Neural progenitor cell (in vitro differentiated cells): ENCODE data around the gene MSRB1. TPM values are rescaled to one million over a fixed set of nuclear protein-coding genes. Genes with fewer than 3 reads are reported as not detected.

Experiments
- DNase-seq: peaks from one replicate; pipeline ENCODE4 v3.0.0-alpha.2; 2016; ENCODE audit warnings: low spot score
- H2AFZ ChIP-seq: fragments of 200-600 bp; sonication (generic); replicated peaks from 2 replicates; pipeline ENCODE4 v1.6.1; 2016; ENCODE audit warnings: antibody characterized with exemption
- H3F3A ChIP-seq: fragments of 200-600 bp; sonication (generic); 2 replicates; pipeline ENCODE4 v1.6.1; 2016; ENCODE audit warnings: antibody characterized with exemption, low read depth
- H3K27ac ChIP-seq: fragments of 200-600 bp; sonication (generic); 2 replicates; pipeline ENCODE4 v1.5.1; 2016; ENCODE audit warnings: mild to moderate bottlenecking
- H3K27me3 ChIP-seq: fragments of 200-600 bp; sonication (generic); 2 replicates; pipeline ENCODE4 v1.6.1; 2016; ENCODE audit warnings: mild to moderate bottlenecking, moderate library complexity
- H3K36me3 ChIP-seq: fragments of 200-600 bp; sonication (generic); 2 replicates; pipeline ENCODE4 v1.5.1; 2016
- H3K4me1 ChIP-seq: fragments of 200-600 bp; sonication (generic); 2 replicates; pipeline ENCODE4 v1.6.1; 2016; ENCODE audit warnings: mixed run types
- H3K4me2 ChIP-seq: fragments of 200-600 bp; sonication (generic); 2 replicates; pipeline ENCODE4 v1.6.1; 2016
- H3K4me3 ChIP-seq: fragments of 200-600 bp; sonication (generic); 2 replicates; pipeline ENCODE4 v1.5.1; 2016
- H3K79me2 ChIP-seq: fragments of 200-600 bp; sonication (generic); 2 replicates; pipeline ENCODE4 v1.6.1; 2016; ENCODE audit warnings: low read depth
- H3K9ac ChIP-seq: fragments of 200-600 bp; sonication (generic); 2 replicates; pipeline ENCODE4 v1.6.1; 2016
- H3K9me3 ChIP-seq: fragments of 200-600 bp; sonication (generic); 2 replicates; pipeline ENCODE4 v1.5.1; 2016; ENCODE audit warnings: low read depth
- H4K20me1 ChIP-seq: fragments of 200-600 bp; sonication (generic); 2 replicates; pipeline ENCODE4 v1.6.1; 2016; ENCODE audit warnings: low read depth
- H3K27ac Mint-ChIP-seq: 3 replicates; pipeline ENCODE4 v1.8.0; 2021; ENCODE audit warnings: mixed read lengths
- H3K27me3 Mint-ChIP-seq: 2 replicates; pipeline ENCODE4 v1.8.0; 2022; ENCODE audit warnings: low read depth, mild to moderate bottlenecking, inconsistent platforms, moderate library complexity, mixed read lengths; ENCODE audit not compliant: insufficient read depth
- H3K36me3 Mint-ChIP-seq: 3 replicates; pipeline ENCODE4 v1.8.0; 2021; ENCODE audit warnings: mixed read lengths
- H3K4me1 Mint-ChIP-seq: 3 replicates; pipeline ENCODE4 v1.8.0; 2021; ENCODE audit warnings: mixed read lengths
- H3K4me3 Mint-ChIP-seq: 3 replicates; pipeline ENCODE4 v1.8.0; 2021; ENCODE audit warnings: mild to moderate bottlenecking, moderate library complexity, mixed read lengths
- H3K9me3 Mint-ChIP-seq: 3 replicates; pipeline ENCODE4 v1.8.0; 2020; ENCODE audit warnings: mixed read lengths
- EZH2 ChIP-seq: fragments of 200-600 bp; sonication (generic); IDR thresholded peaks from 2 replicates; pipeline ENCODE4 v1.6.1; 2017; ENCODE audit warnings: antibody characterized with exemption, mild to moderate bottlenecking, moderate library complexity
- EZH2phosphoT487 ChIP-seq: fragments of 200-600 bp; sonication (generic); IDR thresholded peaks from 2 replicates; pipeline ENCODE4 v1.6.1; 2017; ENCODE audit warnings: antibody characterized with exemption
- total RNA-seq: library from RNA; depleted of rRNA; stranded (reverse); fragments of >200 nt; gene quantifications from 2 replicates; pipeline ENCODE4 v1.2.3, GENCODE V29; 2015; ENCODE audit warnings: low replicate concordance
- TF ChIP-seq, protein P1 (sequence below): fragments of 200-600 bp; sonication (generic); IDR thresholded peaks from 2 replicates; pipeline ENCODE4 v1.5.1; 2017; ENCODE audit warnings: antibody characterized with exemption, mild to moderate bottlenecking

The MSRB1 gene
- total RNA-seq, 1 donor from 2014 or later = 26.9 TPM

DNA sequence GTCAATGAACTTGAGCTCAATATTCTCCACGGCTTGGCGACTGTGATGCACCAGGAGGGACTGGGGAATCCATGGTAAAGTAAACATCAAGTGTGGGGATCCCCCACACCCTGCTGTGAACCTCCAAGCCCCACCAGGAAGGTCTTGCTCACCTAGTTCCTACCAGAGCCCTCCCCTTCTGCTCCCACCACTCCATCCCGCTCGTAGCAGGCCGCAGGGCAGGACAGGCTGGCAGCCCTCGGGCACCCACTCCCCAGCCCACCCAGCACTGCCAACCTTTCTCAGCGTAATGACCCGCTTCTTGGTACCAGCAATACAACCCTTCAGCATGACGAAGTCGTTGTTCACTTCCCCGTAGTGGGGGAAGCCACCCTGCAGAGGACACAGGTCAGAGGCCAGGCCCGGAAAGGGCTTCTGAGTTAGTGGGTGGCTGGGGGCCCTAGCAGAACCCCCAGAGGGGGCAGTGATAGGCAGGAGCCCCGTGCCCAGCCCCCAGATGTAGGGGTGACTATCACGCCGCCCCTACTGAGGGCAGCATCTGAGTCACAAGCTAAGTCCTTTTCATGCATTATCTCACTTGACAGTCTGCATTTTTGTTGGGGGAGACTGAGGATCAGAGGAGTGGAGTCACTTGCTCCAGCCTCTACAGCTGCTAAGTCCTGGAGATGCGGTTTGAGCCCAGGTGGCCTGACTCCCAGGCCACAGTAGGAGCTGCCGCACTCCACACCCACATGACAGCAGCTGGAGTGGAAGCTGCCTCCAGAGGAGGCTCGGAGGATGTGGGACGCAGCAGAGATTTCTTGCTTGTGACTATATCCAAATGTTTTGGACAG, 2.8 kb upstream of the MSRB1 start:
- TF ChIP-seq EZH2phosphoT487 = no peak
- no peak for TF ChIP-seq EZH2
- TF ChIP-seq, protein P1, sequence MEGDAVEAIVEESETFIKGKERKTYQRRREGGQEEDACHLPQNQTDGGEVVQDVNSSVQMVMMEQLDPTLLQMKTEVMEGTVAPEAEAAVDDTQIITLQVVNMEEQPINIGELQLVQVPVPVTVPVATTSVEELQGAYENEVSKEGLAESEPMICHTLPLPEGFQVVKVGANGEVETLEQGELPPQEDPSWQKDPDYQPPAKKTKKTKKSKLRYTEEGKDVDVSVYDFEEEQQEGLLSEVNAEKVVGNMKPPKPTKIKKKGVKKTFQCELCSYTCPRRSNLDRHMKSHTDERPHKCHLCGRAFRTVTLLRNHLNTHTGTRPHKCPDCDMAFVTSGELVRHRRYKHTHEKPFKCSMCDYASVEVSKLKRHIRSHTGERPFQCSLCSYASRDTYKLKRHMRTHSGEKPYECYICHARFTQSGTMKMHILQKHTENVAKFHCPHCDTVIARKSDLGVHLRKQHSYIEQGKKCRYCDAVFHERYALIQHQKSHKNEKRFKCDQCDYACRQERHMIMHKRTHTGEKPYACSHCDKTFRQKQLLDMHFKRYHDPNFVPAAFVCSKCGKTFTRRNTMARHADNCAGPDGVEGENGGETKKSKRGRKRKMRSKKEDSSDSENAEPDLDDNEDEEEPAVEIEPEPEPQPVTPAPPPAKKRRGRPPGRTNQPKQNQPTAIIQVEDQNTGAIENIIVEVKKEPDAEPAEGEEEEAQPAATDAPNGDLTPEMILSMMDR = no peak
- H3K36me3 Mint-ChIP-seq = no peaks in the 10 kb centered on the region
- no peak overlapping the region for H3K27ac Mint-ChIP-seq
- no peaks in the 10 kb centered on the region for H3K36me3 ChIP-seq
- H3K4me1 ChIP-seq = peaks cover 7% of the 10 kb centered on the region
- H3K9me3 ChIP-seq = no peaks in the 10 kb centered on the region
- peaks cover 2% of the 10 kb centered on the region for H3K27me3 Mint-ChIP-seq
- peaks cover 9% of the 10 kb centered on the region for H3F3A ChIP-seq
- no peak overlapping the region for H3K9ac ChIP-seq
- H3K27me3 ChIP-seq = no peaks in the 10 kb centered on the region
- no peak for DNase-seq
- no peak overlapping the region for H3K4me3 ChIP-seq
- H3K79me2 ChIP-seq = peaks cover 10% of the 10 kb centered on the region
- no peak overlapping the region for H2AFZ ChIP-seq
- no peaks in the 10 kb centered on the region for H4K20me1 ChIP-seq
- H3K4me3 Mint-ChIP-seq = no peak overlapping the region
- H3K4me1 Mint-ChIP-seq = peaks cover 15% of the 10 kb centered on the region
- no peak overlapping the region for H3K4me2 ChIP-seq
- no peak overlapping the region for H3K27ac ChIP-seq
- no peaks in the 10 kb centered on the region for H3K9me3 Mint-ChIP-seq

DNA sequence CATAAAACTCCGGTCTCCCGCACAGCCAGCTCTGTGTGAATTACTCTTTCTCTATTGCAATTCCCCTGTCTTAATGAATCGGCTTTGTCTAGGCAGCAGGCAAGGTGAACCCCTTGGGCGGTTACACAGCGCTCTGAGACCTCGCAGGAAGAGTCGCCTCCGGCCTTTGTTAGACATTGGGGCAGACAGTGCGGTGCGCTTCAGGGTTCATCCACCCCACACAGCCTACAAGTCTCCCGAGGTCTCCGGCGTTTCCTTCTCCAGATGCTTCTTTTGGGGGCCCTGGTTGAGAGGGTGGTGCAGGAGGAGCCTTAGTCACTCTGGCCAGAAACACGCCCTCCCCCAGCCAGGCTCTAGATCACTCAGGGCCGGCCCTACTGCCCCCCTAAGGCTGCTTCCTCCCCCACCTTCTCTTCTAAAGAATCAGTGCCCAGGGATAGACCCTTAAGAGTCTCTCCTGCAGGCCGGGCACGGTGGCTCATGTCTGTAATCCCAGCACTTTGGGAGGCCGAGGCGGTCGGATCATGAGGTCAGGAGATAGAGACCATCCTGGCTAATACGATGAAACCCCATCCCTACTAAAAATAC, 1.7 kb upstream of the MSRB1 start:
- H3K27me3 Mint-ChIP-seq = peaks cover 2% of the 10 kb centered on the region
- H3K27me3 ChIP-seq = no peaks in the 10 kb centered on the region
- H3K4me3 Mint-ChIP-seq = peak overlapping the region; percentile 92
- no peaks in the 10 kb centered on the region for H3K36me3 Mint-ChIP-seq
- H3K36me3 ChIP-seq = no peaks in the 10 kb centered on the region
- H3K27ac Mint-ChIP-seq = no peak overlapping the region
- no peak for DNase-seq
- H3F3A ChIP-seq = peaks cover 9% of the 10 kb centered on the region
- H4K20me1 ChIP-seq = no peaks in the 10 kb centered on the region
- H3K9ac ChIP-seq = no peak overlapping the region
- no peak overlapping the region for H3K4me2 ChIP-seq
- peaks cover 7% of the 10 kb centered on the region for H3K4me1 ChIP-seq
- peaks cover 15% of the 10 kb centered on the region for H3K4me1 Mint-ChIP-seq
- no peaks in the 10 kb centered on the region for H3K9me3 Mint-ChIP-seq
- peaks cover 10% of the 10 kb centered on the region for H3K79me2 ChIP-seq
- no peak overlapping the region for H3K4me3 ChIP-seq
- no peak overlapping the region for H2AFZ ChIP-seq
- H3K9me3 ChIP-seq = no peaks in the 10 kb centered on the region
- no peak overlapping the region for H3K27ac ChIP-seq
- TF ChIP-seq, protein P1 = no peak
- TF ChIP-seq EZH2 = no peak
- TF ChIP-seq EZH2phosphoT487 = no peak

DNA sequence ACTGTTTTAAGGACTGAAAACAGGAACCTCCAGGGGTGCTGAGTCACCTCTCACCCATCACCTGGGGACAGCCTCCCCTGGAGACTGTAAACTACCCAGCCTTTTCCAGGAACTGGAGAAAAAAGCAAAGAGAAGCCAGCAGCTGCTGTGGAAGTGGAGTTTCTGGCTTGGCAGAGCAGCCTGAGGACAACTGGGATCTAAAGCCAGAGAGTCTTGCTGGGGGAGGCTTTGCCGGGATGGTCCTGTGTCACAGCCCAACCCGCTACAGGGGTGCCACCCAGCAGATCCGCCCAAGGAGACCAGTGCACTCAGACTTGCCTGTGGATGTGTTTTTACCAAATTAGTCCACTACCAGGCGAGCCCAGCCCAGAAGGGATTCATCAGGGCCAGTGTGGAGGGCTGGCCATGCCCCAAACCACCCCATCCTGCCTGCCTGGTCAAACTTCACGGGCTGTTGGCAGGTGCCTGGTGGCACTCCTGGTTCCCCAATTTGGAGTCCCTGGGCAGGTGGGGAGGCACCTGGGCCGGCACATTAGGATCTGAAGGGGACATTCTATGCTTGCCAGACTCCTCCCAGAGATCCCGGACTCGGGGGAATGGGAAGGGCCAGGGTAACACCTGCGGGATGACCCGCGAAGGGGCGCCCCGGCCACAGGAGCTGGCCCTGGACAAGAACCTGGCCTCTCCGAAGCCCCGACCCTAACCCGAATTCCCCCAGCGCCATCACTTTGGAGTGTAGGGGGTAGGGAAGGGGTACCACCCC, 771 bp downstream of the MSRB1 start:
- peak overlapping the region; percentile 94 for H3K4me2 ChIP-seq
- H3K27me3 ChIP-seq = no peaks in the 10 kb centered on the region
- Mint-ChIP-seq H3K27ac (no peak overlapping the region), H3K36me3 (no peaks in the 10 kb centered on the region), H3K4me1 (peaks cover 15% of the 10 kb centered on the region), H3K27me3 (peaks cover 3% of the 10 kb centered on the region), H3K9me3 (no peaks in the 10 kb centered on the region), H3K4me3 (peak overlapping the region; percentile 92)
- peaks cover 7% of the 10 kb centered on the region for H3K4me1 ChIP-seq
- TF ChIP-seq, protein P1 = no peak
- TF ChIP-seq EZH2 (no peak), EZH2phosphoT487 (no peak)
- H2AFZ ChIP-seq = peak overlapping the region; percentile 91
- peaks cover 9% of the 10 kb centered on the region for H3F3A ChIP-seq
- no peak for DNase-seq
- peak overlapping the region; percentile 90 for H3K4me3 ChIP-seq
- peaks cover 10% of the 10 kb centered on the region for H3K79me2 ChIP-seq
- H3K27ac ChIP-seq = no peak overlapping the region
- no peaks in the 10 kb centered on the region for H3K9me3 ChIP-seq
- H3K9ac ChIP-seq = peak overlapping the region; percentile 54
- H4K20me1 ChIP-seq = no peaks in the 10 kb centered on the region
- no peaks in the 10 kb centered on the region for H3K36me3 ChIP-seq
